OCI-LY7 (cell line): ENCODE measurements around the gene TMEM217.
A peak's percentile ranks its signal among the peaks of the same experiment; 100 is the strongest.

Experiments used
- EZH2phosphoT487 ChIP-seq: fragments of 200-600 bp; sonication (generic); IDR thresholded peaks from 2 replicates; pipeline ENCODE4 v1.6.1; 2018; ENCODE audit warnings: low read depth, borderline replicate concordance, mild to moderate bottlenecking, mixed run types, antibody characterized with exemption, low read length, moderate library complexity, mixed read lengths
- TF ChIP-seq, protein P1 (sequence below): fragments of 200-600 bp; sonication (generic); conservative IDR thresholded peaks from 2 replicates; pipeline ENCODE4 v1.5.1; 2014; ENCODE audit warnings: mild to moderate bottlenecking, antibody characterized with exemption, low read length, moderate library complexity, mixed read lengths

DNA sequence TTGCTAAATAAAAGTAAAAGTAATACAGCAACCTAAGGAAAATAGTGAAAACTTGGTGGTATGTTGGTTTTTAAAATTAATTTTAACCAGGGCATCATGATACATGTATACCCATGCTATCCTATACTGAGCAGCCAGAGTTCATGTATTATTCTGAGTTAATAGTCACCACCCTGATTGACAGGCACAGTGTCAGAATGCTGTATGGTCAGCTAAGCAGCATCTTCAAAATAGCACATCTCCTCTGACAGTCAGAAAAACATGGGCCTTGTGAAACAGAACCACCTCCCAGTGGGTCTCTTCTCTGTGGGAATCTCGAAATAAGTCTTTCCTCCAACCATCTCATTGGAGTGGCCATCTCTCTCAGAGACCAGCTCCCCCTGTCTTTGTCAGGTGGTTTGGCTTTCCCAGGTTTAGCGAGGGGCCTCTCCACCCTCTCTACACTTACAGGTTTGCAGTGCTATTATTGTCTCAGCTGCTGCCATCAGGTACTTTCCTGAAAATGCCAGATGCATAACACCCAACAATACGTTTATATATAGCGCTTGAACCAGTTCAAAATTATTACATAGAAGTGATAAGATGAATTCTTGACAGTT, 48.8 kb upstream of the TMEM217 start:
- TF ChIP-seq, protein P1, sequence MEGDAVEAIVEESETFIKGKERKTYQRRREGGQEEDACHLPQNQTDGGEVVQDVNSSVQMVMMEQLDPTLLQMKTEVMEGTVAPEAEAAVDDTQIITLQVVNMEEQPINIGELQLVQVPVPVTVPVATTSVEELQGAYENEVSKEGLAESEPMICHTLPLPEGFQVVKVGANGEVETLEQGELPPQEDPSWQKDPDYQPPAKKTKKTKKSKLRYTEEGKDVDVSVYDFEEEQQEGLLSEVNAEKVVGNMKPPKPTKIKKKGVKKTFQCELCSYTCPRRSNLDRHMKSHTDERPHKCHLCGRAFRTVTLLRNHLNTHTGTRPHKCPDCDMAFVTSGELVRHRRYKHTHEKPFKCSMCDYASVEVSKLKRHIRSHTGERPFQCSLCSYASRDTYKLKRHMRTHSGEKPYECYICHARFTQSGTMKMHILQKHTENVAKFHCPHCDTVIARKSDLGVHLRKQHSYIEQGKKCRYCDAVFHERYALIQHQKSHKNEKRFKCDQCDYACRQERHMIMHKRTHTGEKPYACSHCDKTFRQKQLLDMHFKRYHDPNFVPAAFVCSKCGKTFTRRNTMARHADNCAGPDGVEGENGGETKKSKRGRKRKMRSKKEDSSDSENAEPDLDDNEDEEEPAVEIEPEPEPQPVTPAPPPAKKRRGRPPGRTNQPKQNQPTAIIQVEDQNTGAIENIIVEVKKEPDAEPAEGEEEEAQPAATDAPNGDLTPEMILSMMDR, result 0 out of 2 replicates have a peak, but pooled peaks have one; percentile 14
- no peak for TF ChIP-seq EZH2phosphoT487
